ENCODE results near the gene ZNF197.

ZNF197 gene

DNA sequence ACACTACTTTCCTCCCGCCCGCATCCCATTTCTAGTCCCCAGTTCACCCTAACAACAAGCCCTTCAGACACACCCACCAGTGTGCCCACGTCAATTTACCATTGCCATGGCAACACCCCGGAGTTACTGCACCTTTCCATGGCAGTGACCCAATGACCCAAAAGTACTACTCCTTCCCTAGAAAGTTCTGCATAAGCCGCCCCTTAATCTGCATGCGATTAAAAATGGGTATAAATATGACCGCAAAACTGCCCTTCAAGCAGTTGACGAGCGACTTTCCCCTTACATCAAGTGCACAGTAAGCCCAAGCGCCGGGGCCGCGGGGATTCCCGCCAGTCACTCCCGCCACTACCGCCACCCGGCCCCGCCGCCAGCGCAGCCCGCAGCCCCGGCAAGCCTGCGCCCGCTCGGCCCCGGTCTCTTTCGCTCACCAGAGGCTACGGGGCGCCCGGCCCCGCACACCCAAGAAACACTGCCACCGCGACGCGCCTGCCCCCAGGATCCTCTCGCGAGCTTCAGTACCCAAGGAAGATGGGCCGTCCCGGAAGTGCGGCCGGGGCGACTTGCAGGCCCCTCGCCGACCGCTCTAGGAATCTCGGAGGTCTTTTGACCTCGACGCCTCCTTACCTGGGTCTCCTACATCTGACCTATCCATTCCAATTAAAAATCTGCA is 60.4 kb downstream of the ZNF197 start:
- H3K4me3 ChIP-seq: peak overlapping the region; percentile 89
- DNase-seq (ENCODE audit: low spot score): peak; percentile 80
- H3K27ac ChIP-seq: peak overlapping the region in 1 of 2 donors; percentile 54
- TF ChIP-seq, protein P1, sequence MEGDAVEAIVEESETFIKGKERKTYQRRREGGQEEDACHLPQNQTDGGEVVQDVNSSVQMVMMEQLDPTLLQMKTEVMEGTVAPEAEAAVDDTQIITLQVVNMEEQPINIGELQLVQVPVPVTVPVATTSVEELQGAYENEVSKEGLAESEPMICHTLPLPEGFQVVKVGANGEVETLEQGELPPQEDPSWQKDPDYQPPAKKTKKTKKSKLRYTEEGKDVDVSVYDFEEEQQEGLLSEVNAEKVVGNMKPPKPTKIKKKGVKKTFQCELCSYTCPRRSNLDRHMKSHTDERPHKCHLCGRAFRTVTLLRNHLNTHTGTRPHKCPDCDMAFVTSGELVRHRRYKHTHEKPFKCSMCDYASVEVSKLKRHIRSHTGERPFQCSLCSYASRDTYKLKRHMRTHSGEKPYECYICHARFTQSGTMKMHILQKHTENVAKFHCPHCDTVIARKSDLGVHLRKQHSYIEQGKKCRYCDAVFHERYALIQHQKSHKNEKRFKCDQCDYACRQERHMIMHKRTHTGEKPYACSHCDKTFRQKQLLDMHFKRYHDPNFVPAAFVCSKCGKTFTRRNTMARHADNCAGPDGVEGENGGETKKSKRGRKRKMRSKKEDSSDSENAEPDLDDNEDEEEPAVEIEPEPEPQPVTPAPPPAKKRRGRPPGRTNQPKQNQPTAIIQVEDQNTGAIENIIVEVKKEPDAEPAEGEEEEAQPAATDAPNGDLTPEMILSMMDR (IDR thresholded peaks at IDR 0.05): no peak

DNA sequence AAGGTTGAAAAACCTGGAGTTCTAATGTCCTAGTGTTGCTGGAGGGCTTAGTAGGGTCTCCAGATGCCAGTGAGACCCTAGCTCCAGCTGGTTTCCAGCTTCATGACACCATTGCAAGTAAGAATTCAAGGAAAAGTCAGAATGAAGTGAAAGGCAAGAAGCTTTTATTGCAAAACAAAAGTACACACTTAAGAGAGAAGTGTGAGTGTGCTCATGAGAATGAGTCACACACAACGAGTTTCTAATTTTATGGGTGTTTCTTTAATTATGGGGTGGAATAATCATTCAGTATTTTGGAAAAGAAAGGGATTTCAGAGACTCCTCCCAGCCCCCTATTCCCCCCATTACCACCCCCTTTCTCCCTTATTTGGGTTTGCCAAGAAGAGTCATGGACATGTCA is 63.1 kb downstream of the ZNF197 start:
- no peak overlapping the region for H3K27ac ChIP-seq
- TF ChIP-seq, protein P1 (IDR thresholded peaks at IDR 0.05): no peak
- no peak overlapping the region for H3K4me3 ChIP-seq
- DNase-seq (ENCODE audit: low spot score): no peak

Measured in coronary artery (tissue), 2 donors.